Measurements from ENCODE around the gene FERMT2. TPM values are rescaled to one million over a fixed set of nuclear protein-coding genes. Genes with fewer than 3 reads are reported as not detected.

Gene FERMT2
- total RNA-seq, 4 donors from 2014 or later = 364 to 398 (median 388) TPM

- Histone ChIP-seq H3K27me3 (no peaks in the 10 kb centered on the region), H3K36me3 (no peaks in the 10 kb centered on the region), H3K4me3 (no peak overlapping the region), H3K4me1 (no peaks in the 10 kb centered on the region), H3K27ac (no peak overlapping the region), H3K9me3 (no peaks in the 10 kb centered on the region)
- 55 to 73% methylated on average over 1 of the region's 1 CpG for WGBS, 2 donors (ENCODE audit: low coverage in 1 of 2)
- TF ChIP-seq CTCF (IDR thresholded peaks at IDR 0.05) (no peak), POLR2AphosphoS5 (IDR thresholded peaks at IDR 0.05) (no peak), POLR2A (IDR thresholded peaks at IDR 0.05) (no peak), EP300 (IDR thresholded peaks at IDR 0.05) (no peak)
- ATAC-seq = no peak
These were observed 41.5 kb upstream of the FERMT2 start for GRCh38 chr14:52992236-52992870.

GRCh38 chr14:52988139-52988538 is 37.3 kb upstream of the FERMT2 start:
- no peak for ATAC-seq
- H3K36me3 ChIP-seq = no peaks in the 10 kb centered on the region
- no peak overlapping the region for H3K27ac ChIP-seq

GRCh38 chr14:52987514-52987913 is 36.7 kb upstream of the FERMT2 start:
- no peaks in the 10 kb centered on the region for H3K36me3 ChIP-seq
- H3K9me3 ChIP-seq = no peaks in the 10 kb centered on the region
- no peak overlapping the region for H3K27ac ChIP-seq
- TF ChIP-seq POLR2A (IDR thresholded peaks at IDR 0.05) (no peak), EP300 (IDR thresholded peaks at IDR 0.05) (no peak), POLR2AphosphoS5 (IDR thresholded peaks at IDR 0.05) (no peak), CTCF (IDR thresholded peaks at IDR 0.05) (no peak)
- WGBS, 2 donors (ENCODE audit: low coverage in 1 of 2) = 57 to 68% methylated on average over 1 to 3 of the region's 3 CpGs
- H3K4me3 ChIP-seq = no peak overlapping the region
- no peaks in the 10 kb centered on the region for H3K4me1 ChIP-seq
- no peaks in the 10 kb centered on the region for H3K27me3 ChIP-seq
- no peak for ATAC-seq

More at GRCh38 chr14:52988139-52988538, 37.3 kb upstream of the FERMT2 start:
- Histone ChIP-seq H3K4me3 (no peak overlapping the region), H3K4me1 (no peaks in the 10 kb centered on the region), H3K27me3 (no peaks in the 10 kb centered on the region), H3K9me3 (no peaks in the 10 kb centered on the region)
- TF ChIP-seq CTCF (IDR thresholded peaks at IDR 0.05) (no peak), POLR2AphosphoS5 (IDR thresholded peaks at IDR 0.05) (no peak), POLR2A (IDR thresholded peaks at IDR 0.05) (no peak), EP300 (IDR thresholded peaks at IDR 0.05) (no peak)

GRCh38 chr14:52987042-52987441 is 36.2 kb upstream of the FERMT2 start:
- no peak for ATAC-seq
- H3K4me3 ChIP-seq = no peak overlapping the region
- H3K4me1 ChIP-seq = no peaks in the 10 kb centered on the region
- no peaks in the 10 kb centered on the region for H3K36me3 ChIP-seq
- TF ChIP-seq POLR2A (IDR thresholded peaks at IDR 0.05) = no peak
- no peak for TF ChIP-seq CTCF (IDR thresholded peaks at IDR 0.05)
- TF ChIP-seq POLR2AphosphoS5 (IDR thresholded peaks at IDR 0.05) = no peak
- TF ChIP-seq EP300 (IDR thresholded peaks at IDR 0.05) = no peak
- no peak overlapping the region for H3K27ac ChIP-seq
- H3K27me3 ChIP-seq = no peaks in the 10 kb centered on the region
- 58 to 64% methylated on average over 2 of the region's 2 CpGs for WGBS, 2 donors (ENCODE audit: low coverage in 1 of 2)
- H3K9me3 ChIP-seq = no peaks in the 10 kb centered on the region

- no peaks in the 10 kb centered on the region for H3K27me3 ChIP-seq
- no peaks in the 10 kb centered on the region for H3K36me3 ChIP-seq
- no peak overlapping the region for H3K27ac ChIP-seq
- no peak overlapping the region for H3K4me3 ChIP-seq
- no peaks in the 10 kb centered on the region for H3K9me3 ChIP-seq
- no peak for TF ChIP-seq EP300 (IDR thresholded peaks at IDR 0.05)
- TF ChIP-seq CTCF (IDR thresholded peaks at IDR 0.05) = no peak
- TF ChIP-seq POLR2A (IDR thresholded peaks at IDR 0.05) = no peak
- no peak for TF ChIP-seq POLR2AphosphoS5 (IDR thresholded peaks at IDR 0.05)
- 32 to 57% methylated on average over 3 of the region's 3 CpGs for WGBS, 2 donors (ENCODE audit: low coverage in 1 of 2)
- ATAC-seq = no peak
- peaks cover 0 to 6% (median 0%) of the 10 kb centered on the region in 3 donors for H3K4me1 ChIP-seq
These were observed 26.9 kb upstream of the FERMT2 start for GRCh38 chr14:52977798-52978197.
